Measurements from ENCODE around the gene PDGFRA.
"Not testable (repeated sequence)": the region's sequence is repeated elsewhere in the genome, so short reads cannot be mapped to it uniquely, and the experiment has no call there.

PDGFRA gene

GRCh38 chr4:54236316-54236715 lies 7.2 kb downstream of the PDGFRA start:
- H3K9ac ChIP-seq (ENCODE audit: low read length); H3K36me3 ChIP-seq (ENCODE audit: control insufficient read depth, insufficient read depth, low read length); H3K4me3 ChIP-seq (ENCODE audit: low read depth, low read length); H3K27ac ChIP-seq (ENCODE audit: low read depth, low read length); H3K4me1 ChIP-seq (ENCODE audit: control insufficient read depth, insufficient read depth, low read length): not testable (repeated sequence)
- Histone ChIP-seq H3K27me3 (ENCODE audit: control insufficient read depth, insufficient read depth, low read length) (peaks cover 34% of the 10 kb centered on the region), H3K9me3 (ENCODE audit: control insufficient read depth, insufficient read depth, low read depth, low read length) (peaks cover 34% of the 10 kb centered on the region)

GRCh38 chr4:54237770-54238169 lies 8.7 kb downstream of the PDGFRA start:
- Histone ChIP-seq H3K4me3 (ENCODE audit: low read depth, low read length) (no peak overlapping the region), H3K27ac (ENCODE audit: low read depth, low read length) (no peak overlapping the region), H3K36me3 (ENCODE audit: control insufficient read depth, insufficient read depth, low read length) (no peaks in the 10 kb centered on the region)

GRCh38 chr4:54238389-54238788 lies 9.3 kb downstream of the PDGFRA start:
- H3K4me1 ChIP-seq (ENCODE audit: control insufficient read depth, insufficient read depth, low read length) = no peaks in the 10 kb centered on the region
- H3K36me3 ChIP-seq (ENCODE audit: control insufficient read depth, insufficient read depth, low read length) = no peaks in the 10 kb centered on the region
- no peak overlapping the region for H3K4me3 ChIP-seq (ENCODE audit: low read depth, low read length)
- peaks cover 19% of the 10 kb centered on the region for H3K27me3 ChIP-seq (ENCODE audit: control insufficient read depth, insufficient read depth, low read length)
- H3K9ac ChIP-seq (ENCODE audit: low read length) = no peak overlapping the region
- no peak overlapping the region for H3K27ac ChIP-seq (ENCODE audit: low read depth, low read length)
- H3K9me3 ChIP-seq (ENCODE audit: control insufficient read depth, insufficient read depth, low read depth, low read length) = peaks cover 52% of the 10 kb centered on the region

More at GRCh38 chr4:54237770-54238169, 8.7 kb downstream of the PDGFRA start:
- H3K9me3 ChIP-seq (ENCODE audit: control insufficient read depth, insufficient read depth, low read depth, low read length) = peaks cover 45% of the 10 kb centered on the region
- no peaks in the 10 kb centered on the region for H3K4me1 ChIP-seq (ENCODE audit: control insufficient read depth, insufficient read depth, low read length)
- H3K27me3 ChIP-seq (ENCODE audit: control insufficient read depth, insufficient read depth, low read length) = peaks cover 20% of the 10 kb centered on the region
- no peak overlapping the region for H3K9ac ChIP-seq (ENCODE audit: low read length)

- H3K9ac ChIP-seq (ENCODE audit: low read length) = not testable (repeated sequence)
These were observed 12.3 kb downstream of the PDGFRA start for GRCh38 chr4:54241268-54241823.

GRCh38 chr4:54243541-54243940 lies 14.4 kb downstream of the PDGFRA start:
- not testable (repeated sequence) for H3K9ac ChIP-seq (ENCODE audit: low read length); H3K36me3 ChIP-seq (ENCODE audit: control insufficient read depth, insufficient read depth, low read length); H3K4me3 ChIP-seq (ENCODE audit: low read depth, low read length); H3K4me1 ChIP-seq (ENCODE audit: control insufficient read depth, insufficient read depth, low read length); H3K27me3 ChIP-seq (ENCODE audit: control insufficient read depth, insufficient read depth, low read length); H3K27ac ChIP-seq (ENCODE audit: low read depth, low read length)
- peaks cover 48% of the 10 kb centered on the region for H3K9me3 ChIP-seq (ENCODE audit: control insufficient read depth, insufficient read depth, low read depth, low read length)

More at GRCh38 chr4:54241268-54241823, 12.3 kb downstream of the PDGFRA start:
- H3K27me3 ChIP-seq (ENCODE audit: control insufficient read depth, insufficient read depth, low read length); H3K4me1 ChIP-seq (ENCODE audit: control insufficient read depth, insufficient read depth, low read length); H3K27ac ChIP-seq (ENCODE audit: low read depth, low read length); H3K36me3 ChIP-seq (ENCODE audit: control insufficient read depth, insufficient read depth, low read length); H3K4me3 ChIP-seq (ENCODE audit: low read depth, low read length): not testable (repeated sequence)
- H3K9me3 ChIP-seq (ENCODE audit: control insufficient read depth, insufficient read depth, low read depth, low read length) = peaks cover 57% of the 10 kb centered on the region

- H3K4me1 ChIP-seq (ENCODE audit: control insufficient read depth, insufficient read depth, low read length) = peaks cover 14% of the 10 kb centered on the region; the same call in 1 of the 2 replicates
- not testable (repeated sequence) for H3K36me3 ChIP-seq (ENCODE audit: control insufficient read depth, insufficient read depth, low read length); H3K27ac ChIP-seq (ENCODE audit: low read depth, low read length); H3K9ac ChIP-seq (ENCODE audit: low read length); H3K27me3 ChIP-seq (ENCODE audit: control insufficient read depth, insufficient read depth, low read length); H3K4me3 ChIP-seq (ENCODE audit: low read depth, low read length)
- peaks cover 22% of the 10 kb centered on the region for H3K9me3 ChIP-seq (ENCODE audit: control insufficient read depth, insufficient read depth, low read depth, low read length)
These were observed 23.2 kb downstream of the PDGFRA start for GRCh38 chr4:54252312-54252711.

GRCh38 chr4:54254116-54254914 lies 25.2 kb downstream of the PDGFRA start:
- no peak overlapping the region for H3K27ac ChIP-seq (ENCODE audit: low read depth, low read length)
- H3K9ac ChIP-seq (ENCODE audit: low read length) = no peak overlapping the region

GRCh38 chr4:54254915-54255246 lies 25.8 kb downstream of the PDGFRA start:
- Histone ChIP-seq H3K4me1 (ENCODE audit: control insufficient read depth, insufficient read depth, low read length) (peaks cover 14% of the 10 kb centered on the region; the same call in 1 of the 2 replicates), H3K36me3 (ENCODE audit: control insufficient read depth, insufficient read depth, low read length) (no peaks in the 10 kb centered on the region), H3K27me3 (ENCODE audit: control insufficient read depth, insufficient read depth, low read length) (no peaks in the 10 kb centered on the region), H3K9me3 (ENCODE audit: control insufficient read depth, insufficient read depth, low read depth, low read length) (peaks cover 20% of the 10 kb centered on the region), H3K9ac (ENCODE audit: low read length) (no peak overlapping the region), H3K4me3 (ENCODE audit: low read depth, low read length) (no peak overlapping the region), H3K27ac (ENCODE audit: low read depth, low read length) (no peak overlapping the region)

More at GRCh38 chr4:54254116-54254914, 25.2 kb downstream of the PDGFRA start:
- Histone ChIP-seq H3K27me3 (ENCODE audit: control insufficient read depth, insufficient read depth, low read length) (no peaks in the 10 kb centered on the region), H3K4me3 (ENCODE audit: low read depth, low read length) (no peak overlapping the region), H3K36me3 (ENCODE audit: control insufficient read depth, insufficient read depth, low read length) (no peaks in the 10 kb centered on the region), H3K9me3 (ENCODE audit: control insufficient read depth, insufficient read depth, low read depth, low read length) (peaks cover 22% of the 10 kb centered on the region), H3K4me1 (ENCODE audit: control insufficient read depth, insufficient read depth, low read length) (peaks cover 14% of the 10 kb centered on the region; the same call in 1 of the 2 replicates)

- no peaks in the 10 kb centered on the region for H3K27me3 ChIP-seq (ENCODE audit: control insufficient read depth, insufficient read depth, low read length)
- H3K9me3 ChIP-seq (ENCODE audit: control insufficient read depth, insufficient read depth, low read depth, low read length) = peaks cover 12% of the 10 kb centered on the region; the same call in 1 of the 2 replicates
- H3K4me3 ChIP-seq (ENCODE audit: low read depth, low read length) = no peak overlapping the region
- no peak overlapping the region for H3K9ac ChIP-seq (ENCODE audit: low read length)
- peaks cover 14% of the 10 kb centered on the region; the same call in 1 of the 2 replicates for H3K4me1 ChIP-seq (ENCODE audit: control insufficient read depth, insufficient read depth, low read length)
- no peak overlapping the region for H3K27ac ChIP-seq (ENCODE audit: low read depth, low read length)
- H3K36me3 ChIP-seq (ENCODE audit: control insufficient read depth, insufficient read depth, low read length) = no peaks in the 10 kb centered on the region
These were observed 26.8 kb downstream of the PDGFRA start for GRCh38 chr4:54255881-54256280.

- no peaks in the 10 kb centered on the region for H3K36me3 ChIP-seq (ENCODE audit: control insufficient read depth, insufficient read depth, low read length)
- peaks cover 6% of the 10 kb centered on the region; the same call in 1 of the 2 replicates for H3K9me3 ChIP-seq (ENCODE audit: control insufficient read depth, insufficient read depth, low read depth, low read length)
- H3K9ac ChIP-seq (ENCODE audit: low read length) = no peak overlapping the region
- no peak overlapping the region for H3K4me3 ChIP-seq (ENCODE audit: low read depth, low read length)
- H3K27ac ChIP-seq (ENCODE audit: low read depth, low read length) = no peak overlapping the region
- no peaks in the 10 kb centered on the region for H3K27me3 ChIP-seq (ENCODE audit: control insufficient read depth, insufficient read depth, low read length)
- H3K4me1 ChIP-seq (ENCODE audit: control insufficient read depth, insufficient read depth, low read length) = peaks cover 14% of the 10 kb centered on the region; the same call in 1 of the 2 replicates
These were observed 27.7 kb downstream of the PDGFRA start for GRCh38 chr4:54256491-54257486.

Data from HUES6 (cell line).